HEK293 (cell line): ENCODE measurements around the gene PA2G4.

Experiments
- GFI1B ChIP-seq: fragments of 450-650 bp; formaldehyde crosslinking; IDR thresholded peaks from 2 replicates; pipeline ENCODE4 v1.5.1; 2016; ENCODE audit warnings: missing biosample characterization, missing genetic modification characterization
- KLF1 ChIP-seq: fragments of 450-650 bp; formaldehyde crosslinking; IDR thresholded peaks from 2 replicates; pipeline ENCODE4 v1.5.1; 2016; ENCODE audit warnings: missing biosample characterization, missing genetic modification characterization
- REPIN1 ChIP-seq: fragments of 450-650 bp; formaldehyde crosslinking; IDR thresholded peaks from 2 replicates; pipeline ENCODE4 v1.5.1; 2017; ENCODE audit warnings: missing biosample characterization, missing genetic modification characterization, low read depth
- SP3 ChIP-seq: fragments of 450-650 bp; formaldehyde crosslinking; IDR thresholded peaks from 2 replicates; pipeline ENCODE4 v1.5.1; 2016; ENCODE audit warnings: missing biosample characterization, missing genetic modification characterization
- YY2 ChIP-seq: fragments of 450-650 bp; formaldehyde crosslinking; IDR thresholded peaks from 2 replicates; pipeline ENCODE4 v1.5.1; 2016; ENCODE audit warnings: missing biosample characterization, missing genetic modification characterization
- ZBTB20 ChIP-seq: fragments of 450-650 bp; formaldehyde crosslinking; IDR thresholded peaks from 2 replicates; pipeline ENCODE4 v1.5.1; 2016; ENCODE audit warnings: missing biosample characterization, missing genetic modification characterization
- ZIC2 ChIP-seq: fragments of 450-650 bp; formaldehyde crosslinking; IDR thresholded peaks from 2 replicates; pipeline ENCODE4 v1.5.1; 2016; ENCODE audit warnings: missing biosample characterization, missing genetic modification characterization
- ZNF112 ChIP-seq: fragments of 450-650 bp; formaldehyde crosslinking; IDR thresholded peaks from 2 replicates; pipeline ENCODE4 v1.5.0; 2017; ENCODE audit warnings: missing biosample characterization, missing genetic modification characterization
- ZNF274 ChIP-seq, 2 experiments: fragments of 200-500 bp in 1 of 2; fragments of 450-650 bp in 1 of 2; sonication (Bioruptor generic) in 1 of 2; formaldehyde crosslinking in 1 of 2; IDR thresholded peaks; 2 replicates each; pipeline versions ENCODE4 v1.5.1 to v1.6.1; 2014 to 2016; ENCODE audit warnings: borderline replicate concordance in 1 of 2, inconsistent platforms in 1 of 2, low read length in 1 of 2, missing biosample characterization in 1 of 2, missing genetic modification characterization in 1 of 2
- ZNF600 ChIP-seq: fragments of 450-650 bp; formaldehyde crosslinking; IDR thresholded peaks from 2 replicates; pipeline ENCODE4 v1.5.1; 2016; ENCODE audit warnings: missing biosample characterization, missing genetic modification characterization
- ZNF777 ChIP-seq: fragments of 450-650 bp; formaldehyde crosslinking; IDR thresholded peaks from 2 replicates; pipeline ENCODE4 v1.5.1; 2017; ENCODE audit warnings: missing biosample characterization, missing genetic modification characterization, borderline replicate concordance
- ZNF792 ChIP-seq: fragments of 450-650 bp; formaldehyde crosslinking; IDR thresholded peaks from 2 replicates; pipeline ENCODE4 v1.5.1; 2016; ENCODE audit warnings: missing biosample characterization, missing genetic modification characterization
- ZNF837 ChIP-seq: fragments of 450-650 bp; formaldehyde crosslinking; IDR thresholded peaks from 2 replicates; pipeline ENCODE4 v1.5.1; 2016; ENCODE audit warnings: missing biosample characterization, missing genetic modification characterization
- TF ChIP-seq, protein P1 (sequence below): fragments of 450-650 bp; formaldehyde crosslinking; IDR thresholded peaks from 2 replicates; pipeline ENCODE4 v1.5.1; 2017; ENCODE audit warnings: missing biosample characterization, missing genetic modification characterization
- TF ChIP-seq, protein P2 (sequence below): fragments of 450-650 bp; formaldehyde crosslinking; IDR thresholded peaks from 2 replicates; pipeline ENCODE4 v1.5.1; 2016; ENCODE audit warnings: missing biosample characterization, missing genetic modification characterization
- TF ChIP-seq, protein P3 (sequence below): fragments of 450-650 bp; formaldehyde crosslinking; IDR thresholded peaks from 2 replicates; pipeline ENCODE4 v1.5.1; 2017; ENCODE audit warnings: missing biosample characterization, missing genetic modification characterization
- TF ChIP-seq, protein P4 (sequence below): fragments of 450-650 bp; formaldehyde crosslinking; IDR thresholded peaks from 2 replicates; pipeline ENCODE4 v1.5.1; 2016; ENCODE audit warnings: missing biosample characterization, missing genetic modification characterization
- TF ChIP-seq, protein P5 (sequence below): fragments of 450-650 bp; formaldehyde crosslinking; IDR thresholded peaks from 2 replicates; pipeline ENCODE4 v1.5.1; 2016; ENCODE audit warnings: missing biosample characterization, missing genetic modification characterization
- TF ChIP-seq, protein P6 (sequence below): fragments of 450-650 bp; formaldehyde crosslinking; IDR thresholded peaks from 2 replicates; pipeline ENCODE4 v1.5.1; 2017; ENCODE audit warnings: missing biosample characterization, missing genetic modification characterization
- TF ChIP-seq, protein P7 (sequence below): sonication (generic); formaldehyde crosslinking; IDR thresholded peaks from 2 replicates; pipeline ENCODE4 v1.8.1; 2022; ENCODE audit warnings: mild to moderate bottlenecking, moderate library complexity, missing genetic modification reagents
- TF ChIP-seq, protein P8 (sequence below): fragments of 450-650 bp; IDR thresholded peaks from 2 replicates; pipeline ENCODE4 v1.5.1; 2018; ENCODE audit warnings: missing biosample characterization, missing genetic modification characterization
- TF ChIP-seq, protein P9 (sequence below): fragments of 450-650 bp; formaldehyde crosslinking; IDR thresholded peaks from 2 replicates; pipeline ENCODE4 v1.5.1; 2016; ENCODE audit warnings: missing biosample characterization, missing genetic modification characterization, low read depth

Gene PA2G4

DNA sequence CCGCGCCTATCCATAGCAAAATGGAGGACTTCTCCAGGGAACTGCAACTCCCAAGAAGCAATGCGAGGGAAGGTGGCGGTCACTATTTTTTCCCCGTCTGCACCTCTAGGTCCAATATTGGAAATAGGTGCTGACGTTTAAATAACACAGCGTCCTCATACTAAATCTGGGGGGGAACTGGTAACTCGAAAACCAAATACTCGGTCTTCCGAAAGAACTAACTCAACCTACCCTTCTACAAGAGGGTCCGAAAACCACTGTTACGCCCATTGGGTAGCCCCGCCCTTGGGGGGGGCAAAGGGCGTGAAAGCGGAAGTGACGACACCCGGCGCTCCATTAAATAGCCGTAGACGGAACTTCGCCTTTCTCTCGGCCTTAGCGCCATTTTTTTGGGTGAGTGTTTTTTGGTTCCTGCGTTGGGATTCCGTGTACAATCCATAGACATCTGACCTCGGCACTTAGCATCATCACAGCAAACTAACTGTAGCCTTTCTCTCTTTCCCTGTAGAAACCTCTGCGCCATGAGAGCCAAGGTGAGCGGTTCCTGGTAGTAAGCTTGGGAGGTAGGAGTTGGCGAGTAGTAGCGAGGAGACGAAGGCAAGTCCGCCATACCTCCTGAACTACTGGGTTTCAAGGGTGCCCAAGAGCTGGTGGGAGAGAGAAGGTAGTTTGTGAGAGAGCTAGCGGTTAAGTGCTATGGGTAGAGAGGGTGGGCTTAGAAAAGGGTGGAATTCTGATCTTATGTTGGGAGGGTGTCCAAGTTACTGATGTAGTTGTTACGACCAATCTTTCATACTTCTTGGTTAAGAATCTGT lies 12.1 kb downstream of the PA2G4 start, which contains the start of gene RPL41 (continued):
- TF ChIP-seq, protein P1, sequence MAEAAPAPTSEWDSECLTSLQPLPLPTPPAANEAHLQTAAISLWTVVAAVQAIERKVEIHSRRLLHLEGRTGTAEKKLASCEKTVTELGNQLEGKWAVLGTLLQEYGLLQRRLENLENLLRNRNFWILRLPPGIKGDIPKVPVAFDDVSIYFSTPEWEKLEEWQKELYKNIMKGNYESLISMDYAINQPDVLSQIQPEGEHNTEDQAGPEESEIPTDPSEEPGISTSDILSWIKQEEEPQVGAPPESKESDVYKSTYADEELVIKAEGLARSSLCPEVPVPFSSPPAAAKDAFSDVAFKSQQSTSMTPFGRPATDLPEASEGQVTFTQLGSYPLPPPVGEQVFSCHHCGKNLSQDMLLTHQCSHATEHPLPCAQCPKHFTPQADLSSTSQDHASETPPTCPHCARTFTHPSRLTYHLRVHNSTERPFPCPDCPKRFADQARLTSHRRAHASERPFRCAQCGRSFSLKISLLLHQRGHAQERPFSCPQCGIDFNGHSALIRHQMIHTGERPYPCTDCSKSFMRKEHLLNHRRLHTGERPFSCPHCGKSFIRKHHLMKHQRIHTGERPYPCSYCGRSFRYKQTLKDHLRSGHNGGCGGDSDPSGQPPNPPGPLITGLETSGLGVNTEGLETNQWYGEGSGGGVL (tag by site-specific recombination), result peak; percentile 41; the same call in 1 of the 2 replicates
- TF ChIP-seq ZNF792 (tag by site-specific recombination) (peak; percentile 53; the same call in 1 of the 2 replicates), SP3 (tag by site-specific recombination) (peak; percentile 98), ZNF600 (tag by site-specific recombination) (peak; percentile 11; the same call in 1 of the 2 replicates), GFI1B (tag by site-specific recombination) (peak; percentile 58; the same call in 1 of the 2 replicates), ZNF112 (tag by site-specific recombination) (no peak), YY2 (tag by site-specific recombination) (peak; percentile 87), ZBTB20 (tag by site-specific recombination) (peak; percentile 68; the same call in 1 of the 2 replicates), KLF1 (tag by site-specific recombination) (peak; percentile 94), ZNF837 (tag by site-specific recombination) (no peak), REPIN1 (tag by site-specific recombination) (no peak), ZIC2 (tag by site-specific recombination) (no peak), ZNF274 (IDR thresholded peaks at IDR 0.05; ENCODE audit: low read length) (no peak), ZNF274 (tag by site-specific recombination; IDR thresholded peaks at IDR 0.05; ENCODE audit: borderline replicate concordance) (no peak), ZNF777 (tag by site-specific recombination) (no peak)
- TF ChIP-seq, protein P2, sequence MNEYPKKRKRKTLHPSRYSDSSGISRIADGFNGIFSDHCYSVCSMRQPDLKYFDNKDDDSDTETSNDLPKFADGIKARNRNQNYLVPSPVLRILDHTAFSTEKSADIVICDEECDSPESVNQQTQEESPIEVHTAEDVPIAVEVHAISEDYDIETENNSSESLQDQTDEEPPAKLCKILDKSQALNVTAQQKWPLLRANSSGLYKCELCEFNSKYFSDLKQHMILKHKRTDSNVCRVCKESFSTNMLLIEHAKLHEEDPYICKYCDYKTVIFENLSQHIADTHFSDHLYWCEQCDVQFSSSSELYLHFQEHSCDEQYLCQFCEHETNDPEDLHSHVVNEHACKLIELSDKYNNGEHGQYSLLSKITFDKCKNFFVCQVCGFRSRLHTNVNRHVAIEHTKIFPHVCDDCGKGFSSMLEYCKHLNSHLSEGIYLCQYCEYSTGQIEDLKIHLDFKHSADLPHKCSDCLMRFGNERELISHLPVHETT (tag by site-specific recombination), result peak; percentile 84
- TF ChIP-seq, protein P3, sequence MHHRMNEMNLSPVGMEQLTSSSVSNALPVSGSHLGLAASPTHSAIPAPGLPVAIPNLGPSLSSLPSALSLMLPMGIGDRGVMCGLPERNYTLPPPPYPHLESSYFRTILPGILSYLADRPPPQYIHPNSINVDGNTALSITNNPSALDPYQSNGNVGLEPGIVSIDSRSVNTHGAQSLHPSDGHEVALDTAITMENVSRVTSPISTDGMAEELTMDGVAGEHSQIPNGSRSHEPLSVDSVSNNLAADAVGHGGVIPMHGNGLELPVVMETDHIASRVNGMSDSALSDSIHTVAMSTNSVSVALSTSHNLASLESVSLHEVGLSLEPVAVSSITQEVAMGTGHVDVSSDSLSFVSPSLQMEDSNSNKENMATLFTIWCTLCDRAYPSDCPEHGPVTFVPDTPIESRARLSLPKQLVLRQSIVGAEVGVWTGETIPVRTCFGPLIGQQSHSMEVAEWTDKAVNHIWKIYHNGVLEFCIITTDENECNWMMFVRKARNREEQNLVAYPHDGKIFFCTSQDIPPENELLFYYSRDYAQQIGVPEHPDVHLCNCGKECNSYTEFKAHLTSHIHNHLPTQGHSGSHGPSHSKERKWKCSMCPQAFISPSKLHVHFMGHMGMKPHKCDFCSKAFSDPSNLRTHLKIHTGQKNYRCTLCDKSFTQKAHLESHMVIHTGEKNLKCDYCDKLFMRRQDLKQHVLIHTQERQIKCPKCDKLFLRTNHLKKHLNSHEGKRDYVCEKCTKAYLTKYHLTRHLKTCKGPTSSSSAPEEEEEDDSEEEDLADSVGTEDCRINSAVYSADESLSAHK (tag by site-specific recombination), result peak; percentile 99
- TF ChIP-seq, protein P4, sequence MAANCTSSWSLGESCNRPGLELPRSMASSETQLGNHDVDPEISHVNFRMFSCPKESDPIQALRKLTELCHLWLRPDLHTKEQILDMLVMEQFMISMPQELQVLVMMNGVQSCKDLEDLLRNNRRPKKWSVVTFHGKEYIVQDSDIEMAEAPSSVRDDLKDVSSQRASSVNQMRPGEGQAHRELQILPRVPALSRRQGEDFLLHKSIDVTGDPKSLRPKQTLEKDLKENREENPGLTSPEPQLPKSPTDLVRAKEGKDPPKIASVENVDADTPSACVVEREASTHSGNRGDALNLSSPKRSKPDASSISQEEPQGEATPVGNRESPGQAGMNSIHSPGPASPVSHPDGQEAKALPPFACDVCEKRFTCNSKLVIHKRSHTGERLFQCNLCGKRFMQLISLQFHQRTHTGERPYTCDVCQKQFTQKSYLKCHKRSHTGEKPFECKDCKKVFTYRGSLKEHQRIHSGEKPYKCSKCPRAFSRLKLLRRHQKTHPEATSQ, result 0 out of 2 replicates have a peak, but pooled peaks have one; percentile 32
- TF ChIP-seq, protein P5, sequence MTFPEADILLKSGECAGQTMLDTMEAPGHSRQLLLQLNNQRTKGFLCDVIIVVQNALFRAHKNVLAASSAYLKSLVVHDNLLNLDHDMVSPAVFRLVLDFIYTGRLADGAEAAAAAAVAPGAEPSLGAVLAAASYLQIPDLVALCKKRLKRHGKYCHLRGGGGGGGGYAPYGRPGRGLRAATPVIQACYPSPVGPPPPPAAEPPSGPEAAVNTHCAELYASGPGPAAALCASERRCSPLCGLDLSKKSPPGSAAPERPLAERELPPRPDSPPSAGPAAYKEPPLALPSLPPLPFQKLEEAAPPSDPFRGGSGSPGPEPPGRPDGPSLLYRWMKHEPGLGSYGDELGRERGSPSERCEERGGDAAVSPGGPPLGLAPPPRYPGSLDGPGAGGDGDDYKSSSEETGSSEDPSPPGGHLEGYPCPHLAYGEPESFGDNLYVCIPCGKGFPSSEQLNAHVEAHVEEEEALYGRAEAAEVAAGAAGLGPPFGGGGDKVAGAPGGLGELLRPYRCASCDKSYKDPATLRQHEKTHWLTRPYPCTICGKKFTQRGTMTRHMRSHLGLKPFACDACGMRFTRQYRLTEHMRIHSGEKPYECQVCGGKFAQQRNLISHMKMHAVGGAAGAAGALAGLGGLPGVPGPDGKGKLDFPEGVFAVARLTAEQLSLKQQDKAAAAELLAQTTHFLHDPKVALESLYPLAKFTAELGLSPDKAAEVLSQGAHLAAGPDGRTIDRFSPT, result no peak
- TF ChIP-seq, protein P6, sequence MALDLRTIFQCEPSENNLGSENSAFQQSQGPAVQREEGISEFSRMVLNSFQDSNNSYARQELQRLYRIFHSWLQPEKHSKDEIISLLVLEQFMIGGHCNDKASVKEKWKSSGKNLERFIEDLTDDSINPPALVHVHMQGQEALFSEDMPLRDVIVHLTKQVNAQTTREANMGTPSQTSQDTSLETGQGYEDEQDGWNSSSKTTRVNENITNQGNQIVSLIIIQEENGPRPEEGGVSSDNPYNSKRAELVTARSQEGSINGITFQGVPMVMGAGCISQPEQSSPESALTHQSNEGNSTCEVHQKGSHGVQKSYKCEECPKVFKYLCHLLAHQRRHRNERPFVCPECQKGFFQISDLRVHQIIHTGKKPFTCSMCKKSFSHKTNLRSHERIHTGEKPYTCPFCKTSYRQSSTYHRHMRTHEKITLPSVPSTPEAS (tag by site-specific recombination), result peak; percentile 28; the same call in 1 of the 2 replicates
- TF ChIP-seq, protein P7, sequence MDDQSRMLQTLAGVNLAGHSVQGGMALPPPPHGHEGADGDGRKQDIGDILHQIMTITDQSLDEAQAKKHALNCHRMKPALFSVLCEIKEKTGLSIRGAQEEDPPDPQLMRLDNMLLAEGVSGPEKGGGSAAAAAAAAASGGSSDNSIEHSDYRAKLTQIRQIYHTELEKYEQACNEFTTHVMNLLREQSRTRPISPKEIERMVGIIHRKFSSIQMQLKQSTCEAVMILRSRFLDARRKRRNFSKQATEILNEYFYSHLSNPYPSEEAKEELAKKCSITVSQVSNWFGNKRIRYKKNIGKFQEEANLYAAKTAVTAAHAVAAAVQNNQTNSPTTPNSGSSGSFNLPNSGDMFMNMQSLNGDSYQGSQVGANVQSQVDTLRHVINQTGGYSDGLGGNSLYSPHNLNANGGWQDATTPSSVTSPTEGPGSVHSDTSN (CRISPR knock-in tag), result no peak
- TF ChIP-seq, protein P8, sequence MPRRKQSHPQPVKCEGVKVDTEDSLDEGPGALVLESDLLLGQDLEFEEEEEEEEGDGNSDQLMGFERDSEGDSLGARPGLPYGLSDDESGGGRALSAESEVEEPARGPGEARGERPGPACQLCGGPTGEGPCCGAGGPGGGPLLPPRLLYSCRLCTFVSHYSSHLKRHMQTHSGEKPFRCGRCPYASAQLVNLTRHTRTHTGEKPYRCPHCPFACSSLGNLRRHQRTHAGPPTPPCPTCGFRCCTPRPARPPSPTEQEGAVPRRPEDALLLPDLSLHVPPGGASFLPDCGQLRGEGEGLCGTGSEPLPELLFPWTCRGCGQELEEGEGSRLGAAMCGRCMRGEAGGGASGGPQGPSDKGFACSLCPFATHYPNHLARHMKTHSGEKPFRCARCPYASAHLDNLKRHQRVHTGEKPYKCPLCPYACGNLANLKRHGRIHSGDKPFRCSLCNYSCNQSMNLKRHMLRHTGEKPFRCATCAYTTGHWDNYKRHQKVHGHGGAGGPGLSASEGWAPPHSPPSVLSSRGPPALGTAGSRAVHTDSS, result 0 out of 2 replicates have a peak, but pooled peaks have one; percentile 40
- TF ChIP-seq, protein P9, sequence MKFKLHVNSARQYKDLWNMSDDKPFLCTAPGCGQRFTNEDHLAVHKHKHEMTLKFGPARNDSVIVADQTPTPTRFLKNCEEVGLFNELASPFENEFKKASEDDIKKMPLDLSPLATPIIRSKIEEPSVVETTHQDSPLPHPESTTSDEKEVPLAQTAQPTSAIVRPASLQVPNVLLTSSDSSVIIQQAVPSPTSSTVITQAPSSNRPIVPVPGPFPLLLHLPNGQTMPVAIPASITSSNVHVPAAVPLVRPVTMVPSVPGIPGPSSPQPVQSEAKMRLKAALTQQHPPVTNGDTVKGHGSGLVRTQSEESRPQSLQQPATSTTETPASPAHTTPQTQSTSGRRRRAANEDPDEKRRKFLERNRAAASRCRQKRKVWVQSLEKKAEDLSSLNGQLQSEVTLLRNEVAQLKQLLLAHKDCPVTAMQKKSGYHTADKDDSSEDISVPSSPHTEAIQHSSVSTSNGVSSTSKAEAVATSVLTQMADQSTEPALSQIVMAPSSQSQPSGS, result peak; percentile 2
